GM21390 (cell line): ENCODE data around the gene PIK3CG.
"Not testable (repeated sequence)": the region's sequence is repeated elsewhere in the genome, so short reads cannot be mapped to it uniquely, and the experiment has no call there.

ENCODE experiments used
- ATAC-seq: cut with Tn5 transposase; IDR thresholded peaks from one replicate; pipeline ENCODE4 v1.9.1; 2021; ENCODE audit not compliant: unreplicated experiment

The PIK3CG gene

GRCh38 chr7:106936236-106936635 is 71.2 kb downstream of the PIK3CG start:
- no peak for ATAC-seq

- not testable (repeated sequence) for ATAC-seq
Observed at GRCh38 chr7:106938122-106938521, 73.0 kb downstream of the PIK3CG start.

GRCh38 chr7:106938803-106939202 is 73.7 kb downstream of the PIK3CG start:
- ATAC-seq, result no peak

GRCh38 chr7:106944035-106944665 is 79.1 kb downstream of the PIK3CG start:
- no peak for ATAC-seq

GRCh38 chr7:106947244-106947728 is 82.2 kb downstream of the PIK3CG start:
- no peak for ATAC-seq

- no peak for ATAC-seq
Observed at GRCh38 chr7:106952001-106952657, 87.0 kb downstream of the PIK3CG start.

GRCh38 chr7:106952658-106953231 is 87.7 kb downstream of the PIK3CG start:
- ATAC-seq, result no peak

- no peak for ATAC-seq
Observed at GRCh38 chr7:106954840-106955239, 89.8 kb downstream of the PIK3CG start.

- ATAC-seq, result not testable (repeated sequence)
Observed at GRCh38 chr7:106955857-106956256, 90.8 kb downstream of the PIK3CG start.
